ENCODE data around the gene GPANK1. TPM values are rescaled to one million over a fixed set of nuclear protein-coding genes. Genes with fewer than 3 reads are reported as not detected.

The GPANK1 gene
- total RNA-seq, 1 donor from 2014 or later = 24.2 TPM

- H3K4me3 Mint-ChIP-seq = peak overlapping the region; percentile 28
- ChIA-PET POLR2A (interaction anchor here (0.5 to 1.2 kb wide), 6 partner anchors 32 to 1879 kb away, joined by 3 to 5 read pairs (median 4); no protein-coding TSS in a partner anchor), CTCF (interaction anchor here (1.3 kb wide), 1 partner anchor 107 kb away, joined by 3 read pairs; no protein-coding TSS in a partner anchor)
- H3K9me3 Mint-ChIP-seq = no peaks in the 10 kb centered on the region
- no peak for ATAC-seq (ENCODE audit: low read depth)
- intact Hi-C loops (cut with micrococcal nuclease) = no loop called here
- no peak for DNase-seq
- peaks cover 67% of the 10 kb centered on the region for H3K4me1 Mint-ChIP-seq
- TF ChIP-seq, protein P1, sequence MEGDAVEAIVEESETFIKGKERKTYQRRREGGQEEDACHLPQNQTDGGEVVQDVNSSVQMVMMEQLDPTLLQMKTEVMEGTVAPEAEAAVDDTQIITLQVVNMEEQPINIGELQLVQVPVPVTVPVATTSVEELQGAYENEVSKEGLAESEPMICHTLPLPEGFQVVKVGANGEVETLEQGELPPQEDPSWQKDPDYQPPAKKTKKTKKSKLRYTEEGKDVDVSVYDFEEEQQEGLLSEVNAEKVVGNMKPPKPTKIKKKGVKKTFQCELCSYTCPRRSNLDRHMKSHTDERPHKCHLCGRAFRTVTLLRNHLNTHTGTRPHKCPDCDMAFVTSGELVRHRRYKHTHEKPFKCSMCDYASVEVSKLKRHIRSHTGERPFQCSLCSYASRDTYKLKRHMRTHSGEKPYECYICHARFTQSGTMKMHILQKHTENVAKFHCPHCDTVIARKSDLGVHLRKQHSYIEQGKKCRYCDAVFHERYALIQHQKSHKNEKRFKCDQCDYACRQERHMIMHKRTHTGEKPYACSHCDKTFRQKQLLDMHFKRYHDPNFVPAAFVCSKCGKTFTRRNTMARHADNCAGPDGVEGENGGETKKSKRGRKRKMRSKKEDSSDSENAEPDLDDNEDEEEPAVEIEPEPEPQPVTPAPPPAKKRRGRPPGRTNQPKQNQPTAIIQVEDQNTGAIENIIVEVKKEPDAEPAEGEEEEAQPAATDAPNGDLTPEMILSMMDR (IDR thresholded peaks at IDR 0.05) = no peak
- peak overlapping the region; percentile 36 for H3K27ac Mint-ChIP-seq
- H3K27me3 Mint-ChIP-seq = no peaks in the 10 kb centered on the region
- peaks cover 48% of the 10 kb centered on the region for H3K36me3 Mint-ChIP-seq (ENCODE audit: low read depth)
Measured at GRCh38 chr6:31658158-31658688, 6.6 kb downstream of the GPANK1 start.

GRCh38 chr6:31657406-31658157 is 7.2 kb downstream of the GPANK1 start:
- Mint-ChIP-seq H3K4me1 (peaks cover 69% of the 10 kb centered on the region), H3K36me3 (ENCODE audit: low read depth) (peaks cover 48% of the 10 kb centered on the region), H3K9me3 (no peaks in the 10 kb centered on the region), H3K27ac (peak overlapping the region; percentile 36), H3K4me3 (peak overlapping the region; percentile 6), H3K27me3 (no peaks in the 10 kb centered on the region)
- ChIA-PET CTCF (interaction anchor here (1.3 kb wide), 1 partner anchor 106 kb away, joined by 3 read pairs; no protein-coding TSS in a partner anchor), POLR2A (interaction anchor here (0.5 to 1.5 kb wide), 6 partner anchors 31 to 1879 kb away, joined by 3 to 5 read pairs (median 3); no protein-coding TSS in a partner anchor)
- TF ChIP-seq, protein P1 (IDR thresholded peaks at IDR 0.05) = no peak
- ATAC-seq (ENCODE audit: low read depth) (no peak), DNase-seq (no peak)
- intact Hi-C loops (cut with micrococcal nuclease) = no loop called here

- TF ChIP-seq, protein P1 (IDR thresholded peaks at IDR 0.05) = no peak
- DNase-seq (no peak), ATAC-seq (ENCODE audit: low read depth) (no peak)
- peak within 1 kb of the TSS; percentile 19 for H3K27ac Mint-ChIP-seq
- no peak within 1 kb of the TSS for H3K4me3 Mint-ChIP-seq
- POLR2A ChIA-PET = interaction anchor here (0.5 to 7.6 kb wide), 8 partner anchors 8 to 243 kb away, joined by 3 to 188 read pairs (median 3); partner anchors contain the start of genes ABHD16A, ATP6V1G2, C6orf47 and CSNK2B
- CTCF ChIA-PET = no interaction called here
- H3K9me3 Mint-ChIP-seq = no peaks in the 10 kb centered on the region
- H3K4me1 Mint-ChIP-seq = peaks cover 70% of the 10 kb centered on the region
- H3K36me3 Mint-ChIP-seq (ENCODE audit: low read depth) = peaks cover 52% of the 10 kb centered on the region
- intact Hi-C loops (cut with micrococcal nuclease) = no loop called here
- H3K27me3 Mint-ChIP-seq = no peaks in the 10 kb centered on the region
Measured at GRCh38 chr6:31655349-31656237, 9.2 kb downstream of the GPANK1 start, which contains the start of gene APOM. Gene APOM (plus strand): TSS chr6:31655894. CDS start chr6:31655967, 73 bp downstream.

GRCh38 chr6:31654574-31655348 is 10.0 kb downstream of the GPANK1 start:
- Mint-ChIP-seq H3K4me3 (no peak overlapping the region), H3K9me3 (no peaks in the 10 kb centered on the region), H3K36me3 (ENCODE audit: low read depth) (peaks cover 57% of the 10 kb centered on the region), H3K27ac (no peak overlapping the region), H3K27me3 (no peaks in the 10 kb centered on the region), H3K4me1 (peaks cover 64% of the 10 kb centered on the region)
- ATAC-seq (ENCODE audit: low read depth) = no peak
- TF ChIP-seq, protein P1 (IDR thresholded peaks at IDR 0.05) = no peak
- intact Hi-C loops (cut with micrococcal nuclease) = no loop called here
- no peak for DNase-seq
- ChIA-PET POLR2A (interaction anchor here (0.9 to 7.6 kb wide), 7 partner anchors 8 to 244 kb away, joined by 3 to 188 read pairs (median 11); partner anchors contain the start of genes ABHD16A, C6orf47, CSNK2B and DDX39B), CTCF (no interaction called here)
